TTC549 (cell line): ENCODE data around the gene BAD.
"Not testable (repeated sequence)": the region's sequence is repeated elsewhere in the genome, so short reads cannot be mapped to it uniquely, and the experiment has no call there.

Source experiments
- FAIRE-seq: peaks from 2 replicates; lab custom pipeline; 2012; peaks lifted over from hg19 to GRCh38; lab: Jason Lieb, UNC

Gene BAD

DNA sequence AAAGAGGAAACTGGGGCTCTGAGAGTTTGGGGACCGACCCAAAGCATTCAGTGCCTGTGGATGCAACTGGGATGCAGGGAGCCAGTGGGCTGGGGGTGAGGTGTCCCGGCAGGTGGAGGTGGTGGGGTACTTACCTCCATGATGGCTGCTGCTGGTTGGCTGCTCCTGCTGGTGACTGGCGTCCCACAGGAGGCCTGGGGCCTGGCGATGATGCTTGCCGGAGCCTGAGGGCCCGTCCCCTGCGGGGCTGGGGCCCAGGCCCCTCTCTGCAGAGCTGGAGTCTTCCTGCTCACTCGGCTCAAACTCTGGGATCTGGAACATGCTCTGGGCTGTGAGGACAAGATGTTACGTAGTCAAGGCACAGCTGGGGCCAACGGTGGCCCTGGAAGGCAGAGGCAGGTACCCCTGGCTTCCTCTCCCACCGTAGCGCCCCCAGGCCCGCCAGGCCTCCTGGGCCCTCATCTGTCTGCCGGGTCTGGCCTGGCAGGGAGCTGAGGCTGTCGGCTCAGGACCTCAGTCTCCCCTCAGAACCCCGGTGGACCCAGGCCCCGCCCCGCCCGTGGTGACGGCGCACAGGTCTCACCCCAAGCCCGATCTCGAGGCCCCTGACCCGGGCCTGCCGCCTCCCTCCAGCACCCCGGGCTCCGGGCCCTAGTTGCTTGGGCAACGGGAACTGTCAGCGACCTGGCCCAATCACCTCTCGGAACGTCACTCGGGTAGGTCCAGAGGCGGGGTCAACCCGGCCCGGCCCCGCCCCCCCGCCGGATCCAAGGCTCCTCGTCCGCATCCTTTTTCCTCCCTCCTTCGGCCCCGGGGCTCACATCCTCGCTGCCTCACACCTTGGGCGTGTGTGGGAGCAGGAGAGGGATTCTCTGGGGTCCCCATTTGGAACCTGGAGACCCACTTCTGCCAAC is at the start of gene BAD:
Gene BAD (minus strand): TSS at position 618 of the 914 bp plus-strand sequence. CDS start 297 bp downstream, at position 321.
- no peak for FAIRE-seq

DNA sequence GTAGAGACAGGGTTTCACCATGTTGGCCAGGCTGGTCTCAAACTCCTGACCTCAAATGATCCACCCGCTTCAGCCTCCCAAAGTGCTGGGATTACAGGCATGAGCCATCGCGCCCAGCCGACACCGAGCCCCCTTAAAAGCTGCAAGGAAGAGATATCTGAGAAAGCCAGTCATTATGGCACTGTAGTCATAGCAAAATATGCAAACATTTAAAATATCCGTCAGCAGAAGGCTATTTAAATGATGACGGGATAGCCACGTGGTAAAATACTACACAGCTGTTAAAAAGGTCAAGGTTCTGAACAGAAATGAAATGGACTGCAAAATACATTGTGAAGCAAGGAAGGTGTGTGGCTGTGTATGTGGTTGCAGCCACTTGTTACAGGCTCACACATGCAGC is 49.1 kb upstream of the BAD start:
- no peak for FAIRE-seq

DNA sequence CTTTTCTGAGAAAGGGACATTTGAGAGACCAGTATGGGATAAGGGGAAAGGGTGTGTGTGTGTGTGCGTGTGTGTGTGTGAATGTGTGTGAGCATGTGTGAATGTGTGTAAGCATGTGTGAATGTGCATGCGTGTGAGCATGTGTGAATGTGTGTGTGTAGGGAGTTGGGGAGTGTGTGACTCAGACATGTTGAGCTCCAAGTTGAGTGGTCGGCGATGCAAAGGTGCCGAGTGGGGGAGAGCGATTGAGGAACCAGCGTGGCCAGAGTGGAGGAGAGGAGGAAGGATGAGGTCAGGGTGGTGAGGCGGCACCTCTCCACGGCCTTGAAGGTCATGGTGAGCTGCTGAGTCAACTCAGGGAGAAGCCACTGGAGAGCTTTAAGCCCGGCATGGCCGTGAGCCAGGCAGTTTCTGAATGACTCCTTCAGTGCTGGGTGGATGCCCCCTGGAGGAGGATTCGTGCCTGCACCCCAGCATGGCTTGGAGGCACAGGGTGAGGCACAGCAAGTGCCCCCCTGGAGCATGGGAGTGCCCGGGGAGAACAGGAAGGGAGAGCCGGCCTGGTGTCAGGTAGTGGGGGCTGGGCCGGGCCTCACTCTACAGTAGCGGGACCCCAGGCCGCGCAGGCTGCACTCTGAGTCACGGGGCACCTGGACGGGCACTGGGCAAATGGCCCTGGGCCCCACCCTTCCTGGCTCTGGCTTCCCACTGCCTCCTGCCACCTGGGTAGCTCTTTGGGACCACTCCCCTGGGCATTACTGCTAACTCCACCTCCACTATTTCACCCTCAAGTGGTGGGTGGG is 47.3 kb upstream of the BAD start:
- no peak for FAIRE-seq

DNA sequence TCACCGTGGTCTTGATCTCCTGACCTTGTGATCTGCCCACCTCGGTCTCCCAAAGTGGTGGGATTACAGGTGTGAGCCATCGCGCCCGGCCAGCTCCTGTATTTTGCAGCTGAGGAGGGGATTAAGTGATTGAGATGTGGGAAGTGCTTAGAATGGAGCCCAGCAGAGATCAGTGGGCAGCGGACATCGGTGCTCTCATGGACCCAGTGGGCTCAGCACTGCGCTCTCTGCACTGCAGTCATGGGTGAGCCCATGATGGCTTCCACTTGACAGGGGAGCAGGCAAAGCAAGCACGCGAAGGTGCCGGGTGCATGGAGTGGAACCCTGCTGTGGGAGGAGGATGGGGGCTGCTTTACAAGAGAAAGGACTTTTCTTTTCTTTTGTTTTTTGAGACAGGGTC is 46.4 kb upstream of the BAD start:
- FAIRE-seq: no peak

DNA sequence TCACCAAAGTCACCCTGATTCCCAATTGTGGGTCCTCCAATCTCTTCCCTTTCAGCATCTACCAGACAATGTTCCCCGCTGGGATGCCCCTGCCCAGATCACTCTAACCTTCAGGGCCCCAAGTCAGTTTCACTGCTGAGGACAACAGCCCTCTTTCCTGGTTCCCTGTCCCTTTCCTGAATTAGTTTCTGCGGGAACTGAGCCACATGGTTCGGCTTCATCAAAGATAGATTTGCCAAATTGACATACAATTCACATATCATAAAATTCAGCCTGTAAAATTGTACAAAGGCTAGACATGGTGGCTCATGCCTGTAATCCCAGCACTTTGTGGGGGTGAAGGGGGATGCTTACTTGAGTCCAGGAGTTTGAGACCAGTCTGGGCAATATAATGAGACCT is 43.5 kb upstream of the BAD start:
- no peak for FAIRE-seq

DNA sequence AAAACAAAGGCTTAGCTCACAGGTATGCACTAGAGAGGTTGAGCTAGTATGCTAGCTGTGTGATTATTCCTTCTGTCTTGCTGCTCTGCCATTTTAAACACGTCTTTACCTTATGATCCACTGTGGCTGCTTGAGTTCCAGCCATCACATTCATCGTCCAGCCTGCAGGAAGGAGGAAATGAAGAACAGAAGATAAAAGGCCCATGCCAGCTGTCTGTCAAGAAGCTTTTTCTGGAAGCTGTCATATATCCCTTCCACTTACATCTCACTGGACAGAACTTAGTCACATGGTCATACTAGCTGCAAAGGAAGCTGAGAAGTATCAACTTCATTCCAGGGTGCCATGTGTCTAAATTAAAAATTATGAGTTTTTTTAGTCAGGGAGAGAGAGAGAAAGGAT is 42.9 kb upstream of the BAD start:
- no peak for FAIRE-seq

DNA sequence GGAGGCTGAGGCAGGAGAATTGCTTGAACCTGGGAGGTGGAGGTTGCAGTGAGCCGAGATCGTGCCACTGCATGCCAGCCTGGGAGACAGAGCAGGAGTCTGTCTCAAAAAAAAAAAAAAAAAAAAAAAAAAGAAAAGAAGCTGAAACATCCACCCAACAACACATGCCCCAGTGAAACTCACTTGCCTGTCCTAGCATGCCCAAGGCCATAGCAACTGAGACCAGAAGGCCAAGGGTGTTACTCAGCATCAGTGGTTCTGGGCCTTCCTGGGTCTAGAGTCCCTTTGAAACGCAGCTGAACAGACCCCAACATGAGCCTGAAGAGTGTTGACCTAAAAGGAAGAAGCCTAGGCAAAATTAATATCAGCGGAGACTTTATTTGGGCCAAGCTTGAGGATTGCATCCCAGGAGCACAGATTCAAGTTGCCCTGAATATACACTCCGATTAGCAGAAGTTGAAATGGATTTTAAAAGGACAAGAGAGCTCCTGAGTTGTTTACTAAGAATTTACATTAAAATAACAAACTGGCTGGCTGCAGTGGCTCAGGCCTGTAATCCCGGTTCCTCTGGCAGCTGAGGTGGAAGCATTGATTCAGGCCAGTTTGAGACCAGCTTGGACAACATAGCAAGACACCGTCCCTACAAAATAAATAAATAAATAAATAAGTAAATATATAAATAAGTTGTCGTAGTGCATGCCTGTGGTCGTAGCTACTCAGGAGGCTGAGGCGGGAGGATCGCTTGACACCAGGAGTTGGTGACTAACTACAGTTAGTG is 40.4 kb upstream of the BAD start:
- no peak for FAIRE-seq

DNA sequence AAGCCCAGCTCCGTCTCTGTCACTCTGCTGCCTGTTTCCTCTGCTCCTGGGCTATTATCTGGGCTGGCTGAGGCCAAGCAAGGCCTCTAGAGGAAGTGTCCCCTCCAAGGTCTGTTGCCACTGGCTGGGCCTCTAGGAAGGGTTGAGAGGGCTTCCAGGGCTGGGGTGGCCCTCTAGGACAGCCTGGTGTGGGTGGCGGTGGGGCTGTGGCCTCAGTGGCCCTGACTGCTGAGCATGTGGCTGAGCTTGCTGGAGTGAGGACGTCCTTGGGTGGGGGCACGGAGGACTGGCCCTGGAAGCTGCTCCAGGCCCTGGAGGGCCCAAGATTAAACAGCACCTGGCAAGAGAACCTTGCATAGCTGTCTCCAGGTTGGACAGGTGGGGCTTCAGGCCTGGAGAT is 39.5 kb upstream of the BAD start:
- not testable (repeated sequence) for FAIRE-seq

DNA sequence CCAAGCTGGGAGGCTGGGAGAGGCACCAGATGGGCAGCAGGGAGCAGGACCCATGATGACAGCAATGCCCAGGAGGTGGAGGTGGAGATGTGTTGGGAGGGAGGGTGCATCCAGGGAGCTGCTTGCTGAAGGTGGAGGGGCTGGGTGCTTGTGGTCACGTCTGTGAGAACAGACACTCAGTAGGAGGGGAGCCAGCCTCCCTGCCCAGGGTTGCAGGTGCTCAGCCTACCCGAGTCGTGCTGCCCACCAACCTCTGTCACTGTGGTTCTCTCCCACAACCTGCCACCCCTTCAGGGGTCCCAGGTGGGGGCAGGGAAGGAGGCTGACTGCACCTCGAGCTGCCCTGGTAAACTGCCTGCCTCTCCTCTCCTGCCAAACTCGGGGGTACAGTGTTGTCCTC is 38.9 kb upstream of the BAD start:
- FAIRE-seq: no peak

DNA sequence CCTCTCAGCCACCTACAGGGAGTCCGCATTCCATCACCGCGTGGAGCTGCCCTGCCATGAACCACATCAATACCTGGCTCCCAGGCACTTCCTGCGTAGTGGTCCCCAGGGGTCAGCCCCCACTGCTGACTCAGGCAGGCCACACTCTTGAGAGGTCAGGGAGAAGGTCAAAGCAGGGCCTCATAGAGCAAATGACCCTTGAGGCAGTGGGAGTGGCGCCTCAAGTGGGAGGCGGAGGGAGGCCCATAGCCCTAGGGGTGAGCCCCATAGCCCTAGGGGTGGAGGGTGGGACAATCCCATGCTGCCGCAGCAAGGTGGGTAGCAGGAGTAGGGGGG is 38.4 kb upstream of the BAD start:
- no peak for FAIRE-seq

DNA sequence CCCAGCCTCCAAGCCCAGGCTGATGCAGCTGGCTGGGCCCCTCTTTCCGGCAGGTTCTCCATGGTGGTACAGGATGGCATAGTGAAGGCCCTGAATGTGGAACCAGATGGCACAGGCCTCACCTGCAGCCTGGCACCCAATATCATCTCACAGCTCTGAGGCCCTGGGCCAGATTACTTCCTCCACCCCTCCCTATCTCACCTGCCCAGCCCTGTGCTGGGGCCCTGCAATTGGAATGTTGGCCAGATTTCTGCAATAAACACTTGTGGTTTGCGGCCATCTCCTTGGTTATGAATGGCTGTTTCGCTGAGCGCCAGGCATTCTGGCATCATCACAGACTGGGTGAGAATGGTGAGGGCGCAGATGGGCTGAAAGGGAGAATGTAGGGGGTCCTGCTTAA is 37.1 kb upstream of the BAD start:
- FAIRE-seq: no peak

DNA sequence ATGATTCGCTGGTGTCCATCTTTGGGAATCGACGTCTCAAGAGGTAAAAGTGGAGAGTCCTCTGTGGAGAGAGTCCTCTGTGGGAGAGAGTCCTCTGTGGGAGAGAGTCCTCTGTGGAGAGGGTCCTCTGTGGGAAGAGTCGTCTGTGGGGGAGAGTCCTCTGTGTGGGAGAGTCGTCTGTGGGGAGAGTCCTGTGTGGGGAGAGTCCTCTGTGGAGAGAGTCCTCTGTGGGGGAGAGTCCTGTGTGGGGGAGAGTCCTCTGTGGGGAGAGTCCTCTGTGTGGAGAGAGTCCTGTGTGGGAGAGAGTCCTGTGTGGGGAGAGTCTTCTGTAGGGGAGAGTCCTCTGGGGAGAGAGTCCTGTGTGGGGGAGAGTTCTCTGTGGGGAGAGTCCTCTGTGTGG is 36.6 kb upstream of the BAD start:
- no peak for FAIRE-seq

DNA sequence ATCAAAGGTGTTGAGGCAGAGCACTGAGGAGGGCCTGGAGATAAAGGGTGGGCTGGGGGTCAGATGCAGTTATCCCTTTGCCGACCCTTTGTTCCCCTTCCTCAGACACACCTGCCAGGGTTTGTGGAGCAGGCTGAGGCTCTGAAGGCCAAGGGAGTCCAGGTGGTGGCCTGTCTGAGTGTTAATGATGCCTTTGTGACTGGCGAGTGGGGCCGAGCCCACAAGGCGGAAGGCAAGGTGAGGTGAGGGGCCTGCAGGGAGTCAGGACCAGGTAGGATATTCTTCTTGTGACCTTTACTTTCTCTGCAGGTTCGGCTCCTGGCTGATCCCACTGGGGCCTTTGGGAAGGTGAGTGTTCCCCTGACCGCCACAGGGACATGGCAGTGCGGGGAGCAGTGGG is 36.1 kb upstream of the BAD start:
- no peak for FAIRE-seq

DNA sequence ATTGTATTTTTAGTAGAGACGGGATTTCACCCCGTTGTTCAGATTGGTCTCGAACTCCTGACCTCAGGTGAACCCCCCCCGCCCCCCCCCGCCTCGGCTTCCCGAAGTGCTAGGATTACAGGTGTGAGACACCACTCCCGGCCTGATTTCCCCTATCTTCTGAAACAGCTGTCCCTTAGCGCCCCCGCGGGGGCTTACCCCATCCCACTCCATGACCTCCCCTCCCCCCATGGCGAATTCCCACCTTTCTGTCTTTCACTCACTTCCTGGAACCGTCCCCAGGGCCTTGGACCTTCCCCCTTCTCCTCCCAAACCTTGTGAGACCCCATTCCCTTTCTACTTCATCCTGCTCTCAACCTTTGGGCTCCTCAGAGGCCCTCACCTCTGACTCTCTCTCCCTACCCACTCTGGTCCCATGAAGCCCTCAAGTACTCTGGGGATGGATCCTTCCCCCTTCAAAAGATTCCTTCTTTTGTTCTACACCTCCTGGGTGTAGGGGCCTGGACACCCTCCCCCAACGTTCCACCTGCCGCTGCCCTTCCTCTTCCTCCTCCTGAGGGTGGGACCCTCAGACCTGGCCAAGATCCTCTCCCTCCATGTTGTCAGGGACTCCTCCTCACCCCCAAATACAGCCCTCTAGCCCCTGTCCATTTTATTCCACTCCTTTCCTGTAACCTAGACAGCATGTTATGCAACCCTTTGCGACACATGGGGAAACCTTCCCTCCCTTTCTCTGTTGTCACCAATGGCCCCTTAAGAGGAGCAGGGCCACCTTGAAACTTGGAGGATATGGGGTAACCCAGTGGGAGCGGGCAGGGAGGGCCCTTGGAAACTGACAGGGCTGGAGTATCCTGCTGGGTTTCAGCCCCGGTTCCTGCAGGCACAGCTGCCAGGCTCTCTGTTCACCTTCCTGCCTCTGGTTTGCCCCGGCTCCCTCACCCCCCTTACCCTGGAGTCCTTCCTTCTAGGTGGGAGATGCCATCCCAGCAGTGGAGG is 34.6 kb upstream of the BAD start:
- no peak for FAIRE-seq

DNA sequence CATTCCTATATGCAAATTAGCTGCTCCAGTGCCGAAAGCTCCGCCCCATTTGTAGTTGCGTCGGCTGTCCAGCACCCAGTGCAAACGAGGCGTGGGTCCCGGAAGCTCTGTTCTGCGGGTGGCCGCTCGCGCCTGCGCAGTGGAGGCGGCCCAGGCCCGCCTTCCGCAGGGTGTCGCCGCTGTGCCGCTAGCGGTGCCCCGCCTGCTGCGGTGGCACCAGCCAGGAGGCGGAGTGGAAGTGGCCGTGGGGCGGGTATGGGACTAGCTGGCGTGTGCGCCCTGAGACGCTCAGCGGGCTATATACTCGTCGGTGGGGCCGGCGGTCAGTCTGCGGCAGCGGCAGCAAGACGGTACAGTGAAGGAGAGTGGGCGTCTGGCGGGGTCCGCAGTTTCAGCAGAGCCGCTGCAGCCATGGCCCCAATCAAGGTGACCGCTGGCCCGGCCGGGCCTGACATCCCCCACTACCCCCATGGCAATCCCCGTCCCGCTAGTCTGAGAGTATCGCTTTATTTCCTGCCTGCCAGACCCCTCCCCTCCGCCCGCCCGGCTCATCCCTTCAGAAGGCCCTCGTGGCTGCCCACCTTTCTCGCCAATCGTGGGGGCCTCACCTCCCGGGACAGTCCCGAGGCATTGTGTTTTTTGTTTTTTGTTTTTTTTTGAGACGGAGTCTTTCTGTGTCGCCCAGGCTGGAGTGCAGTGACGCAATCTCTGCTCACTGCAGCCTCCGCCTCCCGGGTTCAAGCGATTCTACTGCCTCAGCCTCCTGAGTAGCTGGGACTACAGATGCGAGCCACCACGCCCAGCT is 33.7 kb upstream of the BAD start, which contains the start of gene PRDX5:
Gene PRDX5 (plus strand): TSS at position 161 of the 805 bp plus-strand sequence. CDS start 95 bp downstream, at position 256.
- FAIRE-seq: no peak

DNA sequence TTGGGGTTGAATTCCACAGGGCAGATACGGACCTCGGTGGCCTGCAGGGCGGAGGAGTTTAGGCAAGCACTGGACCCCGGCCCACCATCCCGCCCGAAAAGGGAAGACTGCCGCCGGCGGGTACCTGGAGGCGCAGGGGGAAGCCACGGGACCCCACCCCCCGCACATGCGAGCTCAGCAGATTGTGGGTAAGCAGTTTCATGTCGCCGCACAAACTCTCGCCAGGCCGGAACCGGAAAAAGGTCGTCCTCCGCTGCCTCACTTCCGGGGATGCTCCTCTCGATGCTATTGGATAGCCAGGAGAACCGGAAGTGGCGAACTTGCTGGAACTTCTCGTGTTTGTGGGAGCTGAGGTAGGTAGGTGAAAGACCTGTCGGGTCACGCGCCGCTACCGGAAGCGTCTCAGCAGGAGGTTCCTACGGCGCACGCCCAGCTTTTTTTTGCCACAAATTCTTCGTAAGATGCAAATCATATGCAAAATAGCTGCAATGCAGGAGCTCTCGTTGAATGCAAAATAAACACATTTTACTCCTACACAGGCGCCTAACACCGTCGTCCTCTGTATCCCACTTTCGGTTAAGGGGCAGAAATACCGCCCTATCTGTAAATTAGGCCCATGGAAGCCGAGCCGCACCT is 33.0 kb upstream of the BAD start, which contains the start of gene TRMT112:
Gene TRMT112 (minus strand): TSS at position 235 of the 636 bp plus-strand sequence. CDS start 33 bp downstream, at position 202.
- FAIRE-seq: peak; percentile 84

DNA sequence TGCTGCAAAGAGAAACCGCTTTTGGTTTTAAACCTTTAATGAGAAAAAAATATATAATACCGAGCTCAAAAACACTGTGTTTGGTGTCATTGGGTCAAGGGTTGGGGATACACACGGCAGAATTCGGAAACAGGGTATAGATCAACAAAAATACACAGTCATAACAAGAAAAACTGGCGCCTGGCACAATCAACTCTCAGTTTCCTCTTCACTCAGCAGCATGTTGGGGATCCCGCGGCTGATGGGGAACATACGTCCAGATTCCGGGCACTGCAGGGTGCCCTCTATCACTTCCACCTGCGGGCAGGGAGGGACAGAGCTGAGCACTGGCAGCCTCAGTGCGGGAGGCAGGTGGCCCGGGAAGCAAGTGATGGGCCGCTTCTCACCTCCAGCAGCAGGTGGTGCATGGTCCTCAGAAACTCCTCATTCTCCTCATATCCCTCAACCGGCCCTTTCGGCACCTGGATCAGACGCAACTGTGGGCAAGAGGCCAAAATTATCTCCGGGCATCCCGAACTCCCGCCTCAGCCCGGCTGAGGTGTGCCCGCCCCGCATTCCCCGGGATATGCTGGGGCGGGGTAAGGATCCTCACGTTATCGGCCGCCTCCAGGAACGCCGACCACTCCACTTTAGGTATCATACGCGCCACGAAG is 32.3 kb upstream of the BAD start:
- no peak for FAIRE-seq

DNA sequence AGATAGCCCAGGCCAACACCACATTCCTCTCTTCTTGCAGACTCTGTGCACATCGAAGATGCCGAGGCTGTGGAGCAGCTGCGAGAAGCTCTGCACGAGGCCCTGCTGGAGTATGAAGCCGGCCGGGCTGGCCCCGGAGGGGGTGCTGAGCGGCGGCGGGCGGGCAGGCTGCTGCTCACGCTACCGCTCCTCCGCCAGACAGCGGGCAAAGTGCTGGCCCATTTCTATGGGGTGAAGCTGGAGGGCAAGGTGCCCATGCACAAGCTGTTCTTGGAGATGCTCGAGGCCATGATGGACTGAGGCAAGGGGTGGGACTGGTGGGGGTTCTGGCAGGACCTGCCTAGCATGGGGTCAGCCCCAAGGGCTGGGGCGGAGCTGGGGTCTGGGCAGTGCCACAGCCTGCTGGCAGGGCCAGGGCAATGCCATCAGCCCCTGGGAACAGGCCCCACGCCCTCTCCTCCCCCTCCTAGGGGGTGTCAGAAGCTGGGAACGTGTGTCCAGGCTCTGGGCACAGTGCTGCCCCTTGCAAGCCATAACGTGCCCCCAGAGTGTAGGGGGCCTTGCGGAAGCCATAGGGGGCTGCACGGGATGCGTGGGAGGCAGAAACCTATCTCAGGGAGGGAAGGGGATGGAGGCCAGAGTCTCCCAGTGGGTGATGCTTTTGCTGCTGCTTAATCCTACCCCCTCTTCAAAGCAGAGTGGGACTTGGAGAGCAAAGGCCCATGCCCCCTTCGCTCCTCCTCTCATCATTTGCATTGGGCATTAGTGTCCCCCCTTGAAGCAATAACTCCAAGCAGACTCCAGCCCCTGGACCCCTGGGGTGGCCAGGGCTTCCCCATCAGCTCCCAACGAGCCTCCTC is 31.4 kb upstream of the BAD start:
- not testable (repeated sequence) for FAIRE-seq
